ENCODE results near the gene GABRB3.

GABRB3 gene

DNA sequence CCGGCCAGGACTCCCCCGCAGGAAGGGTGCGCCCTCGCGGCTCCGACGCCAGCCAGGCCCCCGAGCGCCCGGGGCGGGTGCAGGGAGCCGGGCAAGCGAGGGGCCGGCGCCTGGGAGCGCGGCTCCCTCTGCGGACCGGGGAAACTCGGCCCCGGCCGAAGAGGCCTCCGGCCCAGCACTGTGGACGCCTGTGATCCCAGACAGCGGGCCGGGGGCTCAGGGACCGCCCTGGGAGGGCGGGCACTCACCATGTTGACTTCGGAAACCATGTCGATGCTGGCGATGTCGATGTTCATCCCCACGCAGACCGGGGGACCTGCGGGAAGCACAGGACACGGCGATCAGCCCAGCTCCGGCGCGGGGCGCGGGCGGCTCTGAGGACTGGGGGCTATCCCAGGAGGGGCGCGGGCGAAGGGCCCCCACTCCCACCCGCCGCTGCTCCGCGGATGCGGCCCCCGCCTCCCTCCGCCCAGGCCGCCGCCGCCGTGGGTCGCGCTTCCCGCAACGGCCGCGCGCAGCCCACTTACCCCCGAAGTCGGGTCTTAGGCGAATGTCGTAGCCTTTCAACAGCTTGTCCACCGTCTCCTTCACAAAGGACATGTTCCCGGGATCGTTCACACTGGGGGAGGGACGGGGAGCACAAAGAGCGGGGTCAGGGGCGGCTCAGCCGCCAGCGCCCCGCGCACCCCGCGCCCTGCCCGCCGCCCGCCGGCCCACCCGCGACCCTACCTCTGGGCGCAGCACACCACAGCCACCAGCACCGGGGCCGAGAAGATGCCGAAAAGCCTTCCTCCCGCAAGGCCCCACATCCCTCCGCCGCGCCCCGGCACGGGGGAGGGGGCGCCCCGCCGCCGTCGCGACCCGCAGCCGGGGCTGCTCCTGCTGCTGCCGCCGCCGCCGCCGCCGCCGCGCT, at the start of gene GABRB3:
Gene GABRB3, minus strand, starts transcription at position 913 of the 913 bp plus-strand sequence.
- no peak within 1 kb of the TSS for H3K4me2 ChIP-seq
- no peak within 1 kb of the TSS for H3K27ac ChIP-seq
- no peaks in the 10 kb centered on the region for H4K20me1 ChIP-seq
- no peak for TF ChIP-seq Cebpa-rat (IDR thresholded peaks at IDR 0.05)
- no peak within 1 kb of the TSS for H3K9ac ChIP-seq
- H3K4me3 ChIP-seq, result no peak within 1 kb of the TSS
- no peaks in the 10 kb centered on the region for H3K4me1 ChIP-seq
- H3K36me3 ChIP-seq, result no peaks in the 10 kb centered on the region
- peaks cover 19 to 27% (median 23%) of the 10 kb centered on the region in 11 experiments for H3K9me3 ChIP-seq (replicated peaks in 1 of 11)
- H3K27me3 ChIP-seq, result no peaks in the 10 kb centered on the region

DNA sequence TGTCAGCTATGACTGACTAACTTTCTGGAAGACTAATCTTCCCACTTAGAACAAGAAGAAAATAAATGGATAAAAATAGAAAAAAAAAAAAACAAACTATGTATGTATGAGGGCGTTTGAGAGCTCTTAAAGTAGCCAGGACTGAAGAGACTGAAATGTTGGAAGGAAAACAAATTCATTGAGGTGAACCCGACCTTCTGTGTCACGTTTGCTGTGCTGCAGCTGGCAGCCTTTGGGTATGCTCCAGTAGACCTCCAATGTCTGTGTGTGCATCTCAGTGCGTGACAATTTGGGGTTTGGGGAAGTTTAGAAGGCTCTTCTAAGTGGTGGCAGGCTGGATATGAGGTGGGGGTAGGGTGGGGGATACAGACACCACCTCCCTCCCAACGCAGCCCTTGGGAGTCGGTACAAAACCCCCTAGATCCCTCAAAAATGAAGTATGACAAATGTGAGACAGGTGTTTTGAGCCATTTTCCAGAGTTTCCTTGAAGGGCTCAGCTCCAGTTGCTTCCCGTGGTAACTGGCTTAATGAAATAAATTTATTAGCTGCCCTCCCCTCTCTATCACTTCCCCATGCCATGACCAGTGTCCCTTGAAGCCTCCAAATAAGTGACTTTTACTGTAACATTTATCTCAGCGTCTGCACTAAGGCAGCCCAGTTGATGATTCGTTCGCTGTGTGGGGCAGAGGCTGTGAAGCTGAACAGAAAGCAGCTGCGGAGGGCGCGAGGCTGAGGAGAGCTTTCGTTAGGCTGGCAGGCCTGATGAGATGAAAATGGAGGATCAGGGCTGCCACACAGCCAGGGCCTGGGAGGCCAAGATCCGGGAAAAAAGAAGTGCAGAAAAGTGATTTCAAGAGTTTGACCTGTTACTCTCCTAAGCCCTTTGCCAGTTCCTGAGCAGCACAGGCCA, 34.9 kb upstream of the GABRB3 start:
- Histone ChIP-seq H3K27ac (no peak overlapping the region), H4K20me1 (no peaks in the 10 kb centered on the region), H3K36me3 (no peaks in the 10 kb centered on the region), H3K9me3 (replicated peaks in 1 of 11) (peaks cover 6 to 19% (median 16%) of the 10 kb centered on the region in 11 experiments; a peak in 20 of 22 replicates), H3K4me2 (no peak overlapping the region), H3K9ac (no peak overlapping the region), H3K27me3 (no peaks in the 10 kb centered on the region), H3K4me3 (no peak overlapping the region), H3K4me1 (no peaks in the 10 kb centered on the region)
- no peak for TF ChIP-seq Cebpa-rat (IDR thresholded peaks at IDR 0.05)

DNA sequence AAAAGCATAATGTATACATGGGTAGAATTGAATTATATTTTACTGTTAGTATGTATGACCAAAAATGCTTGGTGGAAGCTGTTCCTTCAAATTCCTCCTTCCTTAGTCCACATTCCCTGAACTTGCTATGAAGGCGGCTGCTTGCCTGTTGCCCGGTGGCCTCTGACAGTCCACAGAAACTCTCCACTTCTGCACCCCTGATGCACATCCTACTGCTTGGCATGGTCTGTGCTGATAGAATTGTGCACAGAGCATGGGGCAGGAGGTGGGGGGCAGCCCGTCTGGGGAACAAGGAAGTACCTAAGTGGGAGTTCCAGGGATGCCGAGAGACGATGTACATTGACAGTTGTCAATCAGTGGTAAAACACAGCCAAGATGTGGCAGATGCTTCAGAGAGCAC, 33.7 kb upstream of the GABRB3 start:
- Histone ChIP-seq H4K20me1 (no peaks in the 10 kb centered on the region), H3K9ac (no peak overlapping the region), H3K4me1 (no peaks in the 10 kb centered on the region), H3K27ac (no peak overlapping the region), H3K27me3 (no peaks in the 10 kb centered on the region), H3K4me3 (no peak overlapping the region), H3K36me3 (no peaks in the 10 kb centered on the region), H3K9me3 (replicated peaks in 1 of 11) (peaks cover 0 to 9% (median 4%) of the 10 kb centered on the region in 11 experiments; a peak in 11 of 22 replicates), H3K4me2 (no peak overlapping the region)
- no peak for TF ChIP-seq Cebpa-rat (IDR thresholded peaks at IDR 0.05)

DNA sequence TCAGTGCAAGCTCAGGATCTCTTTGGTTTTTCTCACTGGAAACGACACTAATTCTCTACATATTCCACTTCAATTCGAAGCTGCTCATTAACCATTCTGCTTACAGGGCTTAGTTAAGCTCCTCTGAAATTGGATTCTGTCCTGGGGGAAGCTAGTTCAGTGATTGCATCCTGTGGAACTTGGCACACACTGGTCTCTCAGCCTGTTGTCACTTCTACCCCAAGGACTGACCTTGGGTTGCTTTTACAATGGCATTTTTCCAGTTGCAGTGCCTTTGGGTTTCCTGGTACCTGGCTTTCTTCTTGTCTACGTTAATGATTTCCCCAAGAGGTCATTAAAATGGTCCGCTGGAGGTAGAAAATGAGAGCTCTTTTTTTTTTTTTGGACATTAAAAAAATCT, 33.3 kb upstream of the GABRB3 start:
- Histone ChIP-seq H3K27me3 (no peaks in the 10 kb centered on the region), H3K4me3 (no peak overlapping the region), H3K9me3 (replicated peaks in 1 of 11) (peaks cover 0 to 4% (median under 1%) of the 10 kb centered on the region in 11 experiments; a peak in 4 of 22 replicates), H3K4me1 (no peaks in the 10 kb centered on the region), H3K36me3 (no peaks in the 10 kb centered on the region), H3K9ac (no peak overlapping the region), H3K4me2 (no peak overlapping the region), H4K20me1 (no peaks in the 10 kb centered on the region), H3K27ac (no peak overlapping the region)
- TF ChIP-seq Cebpa-rat (IDR thresholded peaks at IDR 0.05), result no peak

DNA sequence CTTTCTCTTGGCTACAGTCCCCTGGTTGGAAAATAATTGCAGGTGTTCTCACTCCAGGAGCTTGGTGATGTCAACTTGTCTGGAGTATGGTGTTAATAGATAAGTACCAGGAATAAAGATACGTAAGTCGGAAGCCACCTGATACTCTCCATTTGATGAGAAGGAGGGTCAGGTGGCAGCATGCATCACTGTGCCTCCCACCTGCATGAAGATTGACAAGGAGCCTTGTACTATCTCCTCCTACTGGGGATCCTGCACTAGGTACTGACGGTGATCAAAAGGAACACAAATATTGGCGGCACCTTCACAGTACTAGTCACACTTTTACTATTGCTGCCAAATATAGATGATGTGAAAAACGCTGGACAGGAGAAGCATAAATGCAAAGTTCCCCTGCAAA, 32.6 kb upstream of the GABRB3 start:
- Histone ChIP-seq H4K20me1 (no peaks in the 10 kb centered on the region), H3K4me1 (no peaks in the 10 kb centered on the region), H3K36me3 (no peaks in the 10 kb centered on the region), H3K27me3 (no peaks in the 10 kb centered on the region), H3K4me2 (no peak overlapping the region), H3K9ac (no peak overlapping the region), H3K9me3 (replicated peaks in 1 of 11) (no peaks in the 10 kb centered on the region), H3K4me3 (no peak overlapping the region), H3K27ac (no peak overlapping the region)
- no peak for TF ChIP-seq Cebpa-rat (IDR thresholded peaks at IDR 0.05)

DNA sequence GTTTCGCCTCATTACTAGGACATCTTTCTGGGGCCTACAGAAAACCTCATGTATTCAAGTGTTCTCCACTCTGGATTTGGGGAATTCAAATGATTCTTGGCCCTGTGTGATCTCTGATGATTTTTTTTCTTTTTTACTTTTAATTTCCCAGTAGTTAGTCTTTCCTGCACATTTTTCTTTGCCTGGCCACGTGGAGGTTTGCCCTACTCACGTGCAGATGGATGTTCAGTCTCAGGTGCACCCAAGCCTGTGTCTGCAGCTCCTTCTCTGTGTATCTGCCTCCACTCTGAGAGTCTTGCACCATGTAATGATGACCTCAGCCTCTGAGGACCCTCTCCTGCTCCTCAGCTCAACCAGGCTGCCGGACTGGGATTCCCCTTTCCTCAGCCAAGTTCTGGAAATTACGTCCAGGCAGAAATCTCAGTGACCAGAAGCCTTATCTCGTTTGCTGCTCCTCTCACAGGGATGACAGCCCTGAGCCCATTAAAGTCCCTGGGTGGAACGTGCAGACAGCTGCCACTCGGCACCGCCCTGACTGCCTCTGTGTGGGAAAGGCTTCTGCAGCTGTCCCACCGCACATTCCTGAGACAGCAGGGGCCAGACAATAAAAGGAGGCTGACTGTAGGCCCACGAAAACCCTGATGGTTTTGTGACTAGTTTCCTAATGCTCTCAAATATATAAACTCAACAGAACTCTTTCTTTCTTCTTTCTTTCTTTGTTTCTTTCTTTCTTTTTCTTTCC, 31.4 kb upstream of the GABRB3 start:
- H3K27me3 ChIP-seq, result no peaks in the 10 kb centered on the region

DNA sequence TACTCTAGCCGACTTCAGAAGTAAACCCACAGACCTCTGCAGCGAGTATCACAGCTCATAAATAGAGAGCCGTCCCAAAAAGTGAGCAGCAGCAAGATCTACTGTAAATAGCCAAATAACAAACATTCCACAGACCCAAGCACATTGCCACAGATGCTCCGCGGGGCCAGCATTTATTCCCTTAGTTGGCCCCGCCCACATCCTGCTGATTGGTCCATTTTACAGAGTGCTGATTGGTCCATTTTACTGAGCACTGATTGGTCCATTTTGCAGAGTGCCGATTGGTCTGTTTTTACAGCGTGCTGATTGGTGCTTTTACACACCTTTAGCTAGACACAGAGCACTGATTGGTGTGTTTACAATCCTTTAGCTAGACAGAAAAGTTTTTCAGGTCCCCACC, 17.3 kb upstream of the GABRB3 start:
- no peaks in the 10 kb centered on the region for H3K27me3 ChIP-seq
- H3K4me3 ChIP-seq, result no peak overlapping the region
- no peak overlapping the region for H3K9ac ChIP-seq
- peaks cover 6 to 13% (median 10%) of the 10 kb centered on the region in 11 experiments; a peak in 19 of 22 replicates for H3K9me3 ChIP-seq (replicated peaks in 1 of 11)
- H3K27ac ChIP-seq, result no peak overlapping the region
- no peaks in the 10 kb centered on the region for H3K4me1 ChIP-seq
- no peak overlapping the region for H3K4me2 ChIP-seq
- H4K20me1 ChIP-seq, result no peaks in the 10 kb centered on the region
- TF ChIP-seq Cebpa-rat (IDR thresholded peaks at IDR 0.05), result no peak
- no peaks in the 10 kb centered on the region for H3K36me3 ChIP-seq

More for the DNA sequence above, 31.4 kb upstream of the GABRB3 start:
- no peaks in the 10 kb centered on the region for H3K9me3 ChIP-seq (replicated peaks in 1 of 11)
- H3K4me2 ChIP-seq, result no peak overlapping the region
- no peak overlapping the region for H3K27ac ChIP-seq
- no peaks in the 10 kb centered on the region for H3K4me1 ChIP-seq
- no peak for TF ChIP-seq Cebpa-rat (IDR thresholded peaks at IDR 0.05)
- H3K9ac ChIP-seq, result no peak overlapping the region
- no peak overlapping the region for H3K4me3 ChIP-seq
- H4K20me1 ChIP-seq, result no peaks in the 10 kb centered on the region
- H3K36me3 ChIP-seq, result no peaks in the 10 kb centered on the region

DNA sequence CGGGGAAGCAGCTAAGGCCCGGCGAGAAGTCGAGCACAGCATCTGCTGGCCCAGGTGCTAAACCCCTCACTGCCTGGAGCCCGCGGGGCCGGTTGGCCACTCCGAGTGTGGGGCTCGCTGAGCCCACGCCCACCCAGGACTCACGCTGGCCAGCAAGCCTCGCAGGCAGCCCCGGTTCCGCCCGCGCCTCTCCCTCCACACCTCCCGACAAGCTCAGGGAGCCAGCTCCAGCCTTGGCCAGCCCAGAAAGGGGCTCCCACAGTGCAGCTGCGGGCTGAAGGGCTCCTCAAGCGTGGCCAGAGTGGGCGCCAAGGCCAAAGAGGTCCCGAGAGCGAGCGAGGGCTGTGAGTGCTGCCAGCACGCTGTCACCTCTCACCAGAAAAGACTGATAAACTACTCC, 8.9 kb upstream of the GABRB3 start:
- H3K36me3 ChIP-seq, result no peaks in the 10 kb centered on the region
- H3K27ac ChIP-seq, result no peak overlapping the region
- H4K20me1 ChIP-seq, result no peaks in the 10 kb centered on the region
- H3K9ac ChIP-seq, result no peak overlapping the region
- 0 out of 22 replicates have a peak, but pooled peaks cover 0 to 5% (median 0%) of the 10 kb centered on the region in 11 experiments for H3K9me3 ChIP-seq (replicated peaks in 1 of 11)
- TF ChIP-seq Cebpa-rat (IDR thresholded peaks at IDR 0.05), result no peak
- H3K27me3 ChIP-seq, result no peaks in the 10 kb centered on the region
- no peak overlapping the region for H3K4me3 ChIP-seq
- H3K4me1 ChIP-seq, result no peaks in the 10 kb centered on the region
- no peak overlapping the region for H3K4me2 ChIP-seq

DNA sequence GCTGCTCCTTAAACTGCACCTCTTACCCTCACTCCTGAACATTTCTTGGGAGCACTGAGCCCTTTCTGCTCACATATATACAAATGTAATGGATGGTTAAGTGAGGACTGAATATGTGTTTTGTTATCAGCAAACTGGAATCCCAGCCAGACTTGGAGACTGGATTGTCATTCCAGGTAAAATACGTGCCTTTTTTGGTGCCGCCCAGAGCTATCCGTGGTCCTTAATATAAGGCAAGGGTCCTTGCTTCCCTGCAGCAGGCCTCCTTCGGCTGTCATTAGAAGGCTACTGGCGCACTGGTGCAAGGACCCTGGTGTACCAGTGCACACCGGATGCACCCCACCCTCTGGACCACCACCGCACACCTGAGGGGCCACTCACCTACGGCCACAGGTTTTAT, 1.1 kb upstream of the GABRB3 start:
- no peaks in the 10 kb centered on the region for H3K36me3 ChIP-seq
- no peak overlapping the region for H3K9ac ChIP-seq
- no peak overlapping the region for H3K4me3 ChIP-seq
- no peak overlapping the region for H3K27ac ChIP-seq
- H3K4me2 ChIP-seq, result no peak overlapping the region
- H4K20me1 ChIP-seq, result no peaks in the 10 kb centered on the region
- no peaks in the 10 kb centered on the region for H3K4me1 ChIP-seq
- H3K9me3 ChIP-seq (replicated peaks in 1 of 11), result peaks cover 19 to 27% (median 23%) of the 10 kb centered on the region in 11 experiments
- no peak for TF ChIP-seq Cebpa-rat (IDR thresholded peaks at IDR 0.05)
- no peaks in the 10 kb centered on the region for H3K27me3 ChIP-seq
